Smooth muscle cell of the brain vasculature (primary cell): Measurements from ENCODE around the gene AXDND1.
"Not testable (repeated sequence)": the region's sequence is repeated elsewhere in the genome, so short reads cannot be mapped to it uniquely, and the experiment has no call there.

Source experiments
- DNase-seq: peaks from one replicate; pipeline ENCODE4 v3.0.0-alpha.2; 2012; ENCODE audit warnings: low read depth, low spot score

AXDND1 gene

DNA sequence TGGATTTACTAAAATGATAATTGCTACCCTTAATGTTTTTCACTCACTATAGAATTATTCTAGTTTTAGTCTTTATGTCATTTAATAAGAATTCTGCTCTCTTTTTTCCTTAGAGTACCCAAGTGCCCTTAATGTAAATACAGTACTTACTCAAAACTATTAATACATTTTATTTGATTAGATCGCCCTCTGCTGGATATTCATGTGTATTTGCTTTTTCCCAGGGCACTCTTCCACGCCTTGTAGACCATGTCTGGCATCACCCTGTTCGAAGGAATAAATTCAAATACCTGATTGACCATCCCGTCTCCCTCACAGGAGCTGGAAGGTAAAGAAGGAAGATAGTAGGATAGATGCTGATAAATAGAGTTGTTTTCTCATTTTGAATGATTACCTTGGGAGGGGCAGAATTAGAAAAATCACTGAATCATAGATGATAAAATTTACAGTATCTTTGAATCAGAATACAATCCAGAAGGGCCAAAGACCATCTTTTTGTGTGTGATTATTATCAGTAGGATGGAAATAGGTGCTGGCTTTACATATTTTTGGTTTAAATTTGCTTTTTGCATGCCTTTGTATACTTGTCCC lies 4.1 kb downstream of the AXDND1 start:
- peak; percentile 47 for DNase-seq

DNA sequence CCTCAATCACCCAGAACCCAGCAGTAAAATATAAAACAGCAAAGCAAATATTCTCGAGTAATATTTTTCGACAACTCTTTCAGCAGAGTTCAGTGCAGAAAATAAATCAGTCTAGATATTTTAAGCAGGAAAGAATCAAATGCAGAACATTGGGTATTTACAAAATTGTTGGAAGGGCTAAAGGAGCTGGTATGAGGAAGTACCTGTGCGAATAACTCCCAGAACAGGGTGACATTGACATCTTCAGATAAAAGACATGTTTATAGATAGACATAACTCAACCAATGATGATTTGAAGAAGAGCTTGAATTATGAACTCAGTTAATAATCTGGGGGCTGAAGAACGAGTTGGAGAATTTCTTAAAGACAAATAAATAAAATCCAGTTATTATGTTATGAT lies 6.4 kb downstream of the AXDND1 start:
- no peak for DNase-seq

DNA sequence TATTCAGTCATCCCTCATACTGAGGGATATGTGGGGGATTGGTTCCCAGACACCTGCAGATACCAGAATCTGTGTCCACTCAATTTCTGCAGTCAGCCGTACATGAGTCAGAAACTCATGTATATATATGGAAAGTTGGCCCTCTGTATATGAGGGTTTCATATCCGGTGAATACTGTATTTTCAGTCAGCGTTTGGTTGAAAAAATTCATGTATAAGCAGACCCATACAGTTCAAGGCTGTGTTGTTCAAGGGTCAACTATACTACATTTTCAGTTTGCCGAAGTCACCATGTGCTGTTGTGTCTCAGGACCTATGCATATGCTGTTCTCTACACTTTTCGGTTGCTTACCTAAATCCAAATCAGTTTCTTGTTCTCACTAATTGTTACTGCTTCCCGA lies 10.5 kb downstream of the AXDND1 start:
- DNase-seq: no peak

DNA sequence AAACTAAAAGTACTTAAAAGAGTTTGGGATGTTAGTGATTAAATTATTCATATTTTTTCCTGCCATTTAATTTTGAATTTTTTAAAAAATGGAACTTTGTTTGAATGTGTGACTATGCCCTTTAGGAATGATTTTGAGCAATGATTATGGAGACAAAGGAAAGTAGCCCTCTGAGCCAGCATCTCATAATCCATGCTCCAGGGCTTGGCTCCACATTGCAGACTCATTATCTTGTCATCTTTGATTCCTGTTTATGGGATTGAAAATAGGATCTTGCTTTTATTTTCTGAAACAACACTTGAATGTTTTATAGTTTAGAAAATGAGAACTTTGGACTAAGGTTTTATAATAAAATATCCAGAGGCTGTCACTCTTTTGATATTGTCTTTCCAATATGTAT lies 14.5 kb downstream of the AXDND1 start:
- DNase-seq: no peak

DNA sequence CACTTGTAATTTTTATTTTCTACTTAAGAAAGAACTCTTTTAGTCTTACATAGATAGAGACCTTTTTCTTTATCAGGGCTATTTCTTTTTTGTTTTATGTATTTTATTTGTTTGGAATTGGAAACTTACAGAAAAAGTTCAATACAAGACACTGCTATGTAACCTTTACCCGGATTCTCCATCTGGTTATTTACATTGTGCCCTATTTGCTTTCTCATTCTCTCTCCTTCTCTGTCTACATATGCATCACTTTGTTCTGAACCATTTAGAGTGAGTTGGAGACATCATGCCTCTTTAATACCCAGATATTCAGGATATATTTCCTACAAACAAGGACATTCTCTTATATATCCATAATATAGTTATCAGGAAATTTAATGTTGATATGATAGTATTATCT lies 18.3 kb downstream of the AXDND1 start:
- DNase-seq: no peak

DNA sequence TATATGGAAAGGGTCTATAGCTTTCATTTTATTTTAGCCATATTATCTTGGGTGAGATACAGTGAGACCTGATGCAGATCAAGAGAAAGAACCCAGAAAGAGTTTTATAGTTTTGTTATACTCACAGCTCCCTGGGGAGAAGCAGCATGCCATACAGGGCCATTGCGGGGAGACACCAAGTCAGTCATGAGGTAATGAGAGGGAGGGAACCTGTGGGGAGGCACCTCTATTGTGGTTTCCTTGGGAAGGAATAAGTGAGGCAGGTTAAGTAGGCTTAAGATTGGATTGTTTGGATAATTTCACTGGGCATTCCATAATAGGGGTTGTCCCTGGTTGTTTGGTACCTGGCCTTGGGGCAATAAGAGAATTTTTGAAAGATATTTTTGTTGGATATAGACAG lies 19.7 kb downstream of the AXDND1 start:
- DNase-seq: no peak

DNA sequence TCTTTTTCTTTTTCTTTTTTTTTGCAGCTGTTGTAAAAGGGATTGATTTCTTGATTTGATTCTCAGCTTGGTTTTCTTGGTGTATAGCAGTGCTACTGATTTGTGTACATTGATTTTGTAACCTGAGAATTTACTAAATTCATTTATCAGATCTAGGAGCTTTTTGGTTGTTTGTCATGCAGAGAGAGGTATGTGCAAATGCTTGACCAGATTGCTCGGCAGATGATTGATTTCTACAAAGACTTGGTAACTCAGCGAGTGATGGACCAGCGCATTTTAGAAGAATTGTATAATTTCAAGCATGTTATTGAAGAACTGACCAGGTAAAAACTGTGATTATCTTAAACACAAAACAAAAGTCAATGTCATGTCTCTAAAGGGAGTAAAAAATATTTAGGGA lies 27.9 kb downstream of the AXDND1 start:
- DNase-seq: no peak

DNA sequence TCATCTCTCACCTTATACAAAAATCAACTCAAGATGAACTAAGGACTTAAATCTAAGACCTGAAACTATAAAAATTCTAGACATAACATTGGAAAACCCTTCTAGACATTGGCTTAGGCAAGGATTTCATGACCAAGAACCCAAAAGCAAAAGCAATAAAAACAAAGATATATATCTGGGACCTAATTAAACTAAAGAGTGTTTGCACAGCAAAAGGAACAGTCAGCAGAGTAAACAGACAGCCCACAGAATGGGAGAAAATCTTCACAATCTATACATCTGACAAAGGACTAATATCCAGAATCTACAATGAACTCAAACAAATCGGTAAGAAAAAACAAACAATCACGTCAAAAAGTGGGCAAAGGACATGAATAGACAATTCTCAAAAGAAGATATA lies 33.6 kb downstream of the AXDND1 start:
- not testable (repeated sequence) for DNase-seq

DNA sequence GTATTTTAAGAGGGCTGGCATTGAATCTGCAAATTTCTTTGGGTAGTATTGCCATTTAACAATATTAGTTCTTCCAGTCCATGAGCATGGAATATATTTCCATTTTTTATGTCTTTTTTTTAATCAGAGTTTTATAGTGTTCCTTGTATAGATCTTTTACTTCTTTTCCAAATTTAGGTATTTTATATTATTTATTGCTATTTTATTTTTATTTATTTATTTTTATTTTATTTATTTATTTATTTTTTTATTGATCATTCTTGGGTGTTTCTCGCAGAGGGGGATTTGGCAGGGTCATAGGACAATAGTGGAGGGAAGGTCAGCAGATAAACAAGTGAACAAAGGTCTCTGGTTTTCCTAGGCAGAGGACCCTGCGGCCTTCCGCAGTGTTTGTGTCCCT lies 52.0 kb downstream of the AXDND1 start:
- not testable (repeated sequence) for DNase-seq

DNA sequence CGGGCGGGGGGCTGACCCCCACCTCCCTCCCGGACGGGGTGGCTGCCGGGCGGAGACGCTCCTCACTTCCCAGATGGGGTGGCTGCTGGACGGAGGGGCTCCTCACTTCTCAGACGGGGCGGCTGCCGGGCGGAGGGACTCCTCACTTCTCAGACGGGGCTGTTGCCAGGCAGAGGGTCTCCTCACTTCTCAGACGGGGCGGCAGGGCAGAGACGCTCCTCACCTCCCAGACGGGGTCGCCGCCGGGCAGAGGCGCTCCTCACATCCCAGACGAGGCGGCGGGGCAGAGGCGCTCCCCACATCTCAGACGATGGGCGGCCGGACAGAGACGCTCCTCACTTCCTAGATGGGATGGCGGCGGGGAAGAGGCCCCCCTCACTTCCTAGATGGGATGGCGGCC lies 52.9 kb downstream of the AXDND1 start:
- DNase-seq: not testable (repeated sequence)

DNA sequence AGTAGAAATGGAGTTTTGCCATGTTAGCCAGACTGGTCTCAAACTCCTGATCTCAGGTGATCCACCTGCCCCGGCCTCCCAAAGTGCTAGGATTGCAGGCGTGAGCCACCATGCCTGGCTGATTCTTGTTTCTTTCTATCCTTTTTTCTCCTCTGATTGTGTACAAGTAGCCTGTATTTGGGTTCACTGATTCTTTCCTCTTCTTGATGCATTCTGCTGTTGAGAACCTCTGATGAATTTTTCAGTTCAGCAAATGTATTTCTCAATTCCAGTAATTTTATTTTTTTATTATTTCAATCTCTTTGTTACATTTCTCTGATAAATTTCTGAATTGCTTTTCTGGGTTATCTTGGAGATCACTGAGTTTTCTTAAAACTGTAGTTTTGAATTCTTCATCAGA lies 58.8 kb downstream of the AXDND1 start:
- no peak for DNase-seq

DNA sequence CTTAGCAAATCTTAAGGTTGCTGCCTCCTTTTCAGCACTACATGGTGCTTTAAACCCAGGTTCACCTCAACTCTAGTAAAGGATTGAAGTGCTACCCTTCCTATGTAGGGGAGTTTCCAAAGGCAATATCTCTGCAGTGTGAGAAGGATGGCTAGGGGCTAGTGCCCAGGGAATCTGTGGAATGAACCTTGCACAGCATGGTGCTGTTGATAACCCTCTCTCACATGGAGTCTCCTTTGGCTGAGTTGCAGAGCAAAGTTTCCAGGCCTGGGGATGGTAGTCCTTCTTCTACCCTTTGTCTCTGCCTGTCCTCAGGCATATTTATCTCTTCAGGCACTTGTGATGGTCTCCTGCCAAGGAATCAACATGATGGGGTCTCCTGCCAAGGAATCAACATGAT lies 59.4 kb downstream of the AXDND1 start:
- DNase-seq: no peak

DNA sequence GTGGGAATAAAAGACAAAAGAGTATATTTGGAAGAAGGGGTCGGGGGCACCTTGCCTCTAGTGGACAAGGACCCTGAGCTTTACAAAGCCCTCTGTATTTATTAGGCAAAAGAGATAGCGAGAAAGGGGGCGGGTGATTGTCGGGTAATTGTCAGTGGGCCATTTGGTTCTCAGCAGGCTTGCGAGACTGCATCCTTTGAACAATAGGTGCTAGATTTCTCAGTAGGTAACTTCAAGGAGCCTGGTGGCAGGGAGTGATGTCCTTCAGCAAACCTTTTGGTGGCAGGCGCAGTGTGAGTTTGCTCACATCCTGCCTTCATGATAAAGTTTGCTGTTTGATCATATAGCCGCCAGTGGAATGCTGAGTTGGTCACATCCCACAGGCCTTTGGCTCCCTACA lies 71.4 kb downstream of the AXDND1 start:
- DNase-seq: no peak

DNA sequence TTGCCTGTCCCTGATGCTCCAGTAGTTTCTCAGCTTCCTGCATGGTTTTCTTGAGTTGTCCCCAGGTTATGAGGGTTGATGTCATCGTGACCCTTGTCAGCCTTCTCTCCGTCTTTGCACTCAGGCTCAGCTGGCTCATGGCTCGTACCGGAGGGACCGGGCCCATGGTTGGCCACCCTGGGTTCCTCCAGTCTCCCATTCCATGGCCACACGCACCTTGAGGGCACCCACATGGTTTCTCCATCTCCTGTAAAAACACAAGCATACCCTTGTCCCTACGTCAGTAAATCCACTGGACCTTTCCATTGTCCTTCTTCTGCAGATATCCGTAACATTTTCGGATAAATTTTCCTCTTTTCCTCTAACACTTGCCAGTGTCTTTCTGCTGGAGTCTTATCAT lies 73.9 kb downstream of the AXDND1 start:
- not testable (repeated sequence) for DNase-seq

DNA sequence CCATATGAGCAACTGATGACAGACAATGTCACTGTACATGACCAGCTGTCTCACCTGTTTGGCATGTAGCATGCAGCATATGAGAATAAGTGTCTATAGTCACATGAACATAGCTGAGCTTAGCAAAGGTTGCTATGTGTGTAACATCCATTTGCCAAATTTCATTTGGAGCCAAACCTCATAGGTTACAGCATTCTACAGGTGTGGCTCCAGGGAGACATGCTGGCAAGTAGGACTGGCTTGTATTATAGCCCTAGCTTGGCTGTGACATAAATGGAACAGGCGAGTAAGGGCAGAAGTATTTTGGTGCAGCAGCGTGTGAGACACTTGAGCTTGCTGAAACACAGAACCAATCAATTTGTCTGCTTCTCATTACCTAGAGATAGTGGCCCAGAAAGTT lies 74.5 kb downstream of the AXDND1 start:
- DNase-seq: not testable (repeated sequence)

DNA sequence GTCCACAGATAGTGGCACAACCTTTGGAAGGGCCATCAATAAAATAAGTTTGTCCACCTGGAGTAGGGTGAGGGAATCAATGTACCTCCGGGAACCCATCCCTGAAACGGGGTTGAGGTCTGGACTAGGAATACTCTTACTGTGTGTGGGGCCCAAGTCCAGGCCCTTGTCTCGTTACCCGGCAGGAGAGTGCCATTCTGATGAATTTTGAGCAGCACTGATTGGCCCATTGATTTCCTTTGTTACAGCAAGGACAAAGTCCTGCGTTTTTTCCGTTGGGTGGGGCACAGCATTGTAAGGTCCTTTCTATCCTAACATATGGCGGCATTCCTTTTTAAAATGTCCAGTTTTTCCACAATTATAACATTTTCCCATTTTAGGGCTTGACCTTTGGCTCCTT lies 75.2 kb downstream of the AXDND1 start:
- DNase-seq: no peak

DNA sequence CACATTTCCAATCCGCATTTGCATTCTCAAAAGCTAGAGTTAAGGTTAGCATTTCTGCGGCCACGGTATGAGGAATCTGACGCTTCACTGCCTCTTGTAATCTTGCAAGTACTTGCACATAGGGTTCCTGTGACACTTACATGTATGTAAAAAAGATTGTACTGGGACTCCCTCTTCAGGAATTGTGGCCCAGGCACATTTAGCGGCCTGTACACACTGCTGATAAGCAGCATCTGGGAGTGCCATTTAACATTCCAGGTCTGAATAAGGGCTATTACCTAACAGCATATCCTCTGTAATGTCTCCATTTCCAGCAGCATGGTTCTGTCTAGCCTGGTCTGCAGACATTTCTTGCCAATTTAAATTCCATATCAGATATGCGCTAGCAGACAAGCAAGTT lies 75.7 kb downstream of the AXDND1 start:
- no peak for DNase-seq

DNA sequence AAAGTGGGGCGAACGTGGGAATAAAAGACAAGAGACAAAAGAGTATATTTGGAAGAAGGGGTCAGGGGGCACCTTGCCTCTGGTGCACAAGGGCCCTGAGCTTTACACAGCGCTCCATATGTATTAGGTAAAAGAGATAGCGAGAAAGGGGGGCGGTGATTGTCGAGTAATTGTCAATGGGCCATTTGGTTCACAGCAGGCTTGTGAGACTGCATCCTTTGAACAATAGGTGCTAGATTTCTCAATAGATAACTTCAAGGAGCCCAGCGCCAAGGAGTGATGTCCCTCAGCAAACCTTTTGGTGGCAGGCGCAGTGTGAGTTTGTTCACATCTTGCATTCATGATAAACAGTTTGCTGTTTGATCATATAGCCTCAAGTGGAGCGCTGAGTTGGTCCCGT lies 77.1 kb downstream of the AXDND1 start:
- DNase-seq: not testable (repeated sequence)

DNA sequence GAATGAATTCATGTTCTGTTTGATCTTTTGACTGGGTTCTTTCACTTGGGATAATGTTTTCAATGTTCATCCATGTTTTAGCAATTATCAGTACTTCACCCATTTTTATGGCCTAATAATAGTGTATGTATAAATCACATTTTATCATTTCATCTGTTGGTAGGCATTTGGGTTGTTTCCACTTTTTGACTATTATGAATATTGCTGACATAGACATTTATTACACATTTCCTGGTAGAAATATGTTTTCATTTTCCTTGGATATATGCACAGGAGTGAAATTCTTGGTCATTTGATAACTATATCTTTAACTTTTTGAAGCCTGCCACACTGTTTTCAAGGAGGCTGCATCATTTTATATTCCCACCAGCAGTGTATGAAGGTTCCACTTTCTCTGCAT lies 79.8 kb downstream of the AXDND1 start:
- DNase-seq: no peak

DNA sequence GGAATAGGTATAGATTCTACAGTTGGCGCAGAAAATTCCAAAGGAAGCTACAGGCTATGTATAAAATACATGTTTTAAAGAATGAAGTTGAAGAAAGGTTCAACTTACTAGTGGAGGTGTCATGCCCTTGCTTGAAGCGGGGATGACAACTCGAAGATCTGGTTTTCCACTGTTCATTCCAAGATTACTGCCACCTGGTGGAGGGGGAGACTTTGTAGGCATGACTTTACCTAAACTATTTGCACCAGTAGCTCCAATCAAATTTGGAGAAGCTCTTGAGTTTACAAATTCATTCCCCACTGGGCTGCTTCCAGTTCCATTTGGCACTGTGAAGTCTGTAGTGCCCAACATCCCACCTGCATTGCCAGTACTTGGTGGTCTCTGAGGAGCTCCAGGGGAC lies 81.7 kb downstream of the AXDND1 start:
- no peak for DNase-seq

DNA sequence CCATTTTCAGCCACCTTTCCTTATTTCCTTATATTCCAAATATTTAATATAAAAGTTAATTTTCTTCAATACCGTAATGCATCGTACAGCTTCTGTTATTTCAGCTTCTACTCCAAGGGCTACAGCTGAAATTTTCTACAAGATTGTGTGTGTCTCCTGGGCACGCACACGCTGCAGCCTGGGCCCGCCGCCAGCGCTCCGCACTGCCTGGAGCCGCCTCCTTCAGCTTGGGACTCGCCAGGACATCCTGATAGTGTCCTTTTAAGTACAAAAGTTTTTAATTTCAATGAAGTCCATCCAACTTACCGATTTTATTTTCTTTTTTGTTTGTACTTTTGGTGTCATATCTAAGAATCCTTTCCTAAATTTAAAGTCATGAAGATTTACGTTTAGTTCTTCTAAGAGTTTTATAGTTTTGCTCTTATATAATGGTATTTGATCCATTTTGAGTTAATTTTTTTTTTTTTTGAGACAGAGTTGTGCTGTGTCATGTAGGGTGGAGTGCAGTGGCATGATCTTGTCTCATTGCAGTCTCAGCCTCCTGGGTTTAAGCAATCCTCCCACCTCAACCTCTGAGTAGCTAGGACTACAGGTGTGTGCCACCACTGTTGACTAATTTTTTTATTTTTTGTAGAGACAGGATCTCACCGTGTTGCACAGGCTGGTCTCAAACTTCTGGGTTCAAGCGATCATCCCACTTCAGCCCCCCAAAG lies 82.8 kb downstream of the AXDND1 start:
- no peak for DNase-seq

DNA sequence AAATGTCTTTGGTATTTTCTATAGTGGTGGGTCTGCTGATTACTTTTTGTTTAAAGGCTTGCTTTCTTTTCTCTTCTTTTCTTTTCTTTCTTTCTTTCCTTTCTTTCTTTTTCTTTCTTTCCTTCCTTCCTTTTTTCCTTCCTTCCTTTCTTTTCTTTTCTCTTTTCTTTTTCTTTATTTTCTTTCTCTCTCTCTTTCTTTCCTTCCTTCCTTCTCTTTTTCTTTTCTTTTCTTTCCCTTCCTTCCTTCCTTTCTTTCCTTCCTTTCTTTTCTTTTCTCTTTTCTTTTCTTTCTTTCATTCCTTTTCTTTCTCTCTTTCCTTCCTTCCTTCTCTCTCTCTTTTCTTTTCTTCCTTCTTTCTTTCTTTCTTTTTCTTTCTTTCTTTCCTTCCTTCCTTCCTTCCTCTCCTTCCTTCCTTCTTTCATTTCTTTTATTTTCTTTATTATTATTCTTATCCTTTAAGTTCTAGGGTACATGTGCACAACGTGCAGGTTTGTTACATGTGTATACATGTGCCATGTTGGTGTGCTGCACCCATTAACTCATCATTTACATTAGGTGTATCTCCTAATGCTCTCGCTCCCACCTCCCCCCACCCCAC lies 93.9 kb downstream of the AXDND1 start:
- not testable (repeated sequence) for DNase-seq

DNA sequence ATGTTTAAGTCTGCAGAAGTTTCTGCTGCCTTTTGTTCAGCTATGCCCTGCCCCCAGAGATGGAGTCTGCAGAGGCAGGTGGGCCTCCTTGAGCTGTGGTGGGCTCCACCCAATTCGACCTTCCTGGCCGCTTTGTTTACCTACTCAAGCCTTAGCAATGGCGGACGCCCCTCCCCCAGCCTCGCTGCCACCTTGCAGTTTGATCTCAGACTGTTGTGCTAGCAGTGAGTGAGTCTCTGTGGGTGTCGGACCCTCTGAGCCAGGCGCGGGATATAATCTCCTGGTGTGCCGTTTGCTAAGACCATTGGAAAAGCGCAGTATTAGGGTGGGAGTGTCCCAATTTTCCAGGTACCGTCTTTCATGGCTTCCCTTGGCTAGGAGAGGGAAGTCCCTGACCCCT lies 99.9 kb downstream of the AXDND1 start:
- DNase-seq: not testable (repeated sequence)
